GM21619 (cell line): Measurements from ENCODE around the gene BMF.
A peak's percentile ranks its signal among the peaks of the same experiment; 100 is the strongest.

Source experiments
- ATAC-seq: cut with Tn5 transposase; IDR thresholded peaks from one replicate; pipeline ENCODE4 v1.9.1; 2021; ENCODE audit not compliant: unreplicated experiment

The BMF gene

GRCh38 chr15:40050788-40051470 is 57.8 kb downstream of the BMF start:
- ATAC-seq = no peak

- no peak for ATAC-seq
Observed at GRCh38 chr15:40048926-40049475, 59.7 kb downstream of the BMF start.

- no peak for ATAC-seq
Observed at GRCh38 chr15:40048211-40048792, 60.4 kb downstream of the BMF start.

- peak; percentile 61 for ATAC-seq
Observed at GRCh38 chr15:40047415-40048210, 61.1 kb downstream of the BMF start.

- no peak for ATAC-seq
Observed at GRCh38 chr15:40046721-40047414, 61.8 kb downstream of the BMF start.

- no peak for ATAC-seq
Observed at GRCh38 chr15:40045572-40046217, 63.0 kb downstream of the BMF start.

GRCh38 chr15:40044717-40045571 is 63.7 kb downstream of the BMF start:
- ATAC-seq = peak; percentile 68

- ATAC-seq = no peak
Observed at GRCh38 chr15:40043927-40044716, 64.6 kb downstream of the BMF start.

GRCh38 chr15:40042791-40043320 is 65.8 kb downstream of the BMF start:
- ATAC-seq = no peak

- ATAC-seq = no peak
Observed at GRCh38 chr15:40040770-40041169, 67.9 kb downstream of the BMF start.

- no peak for ATAC-seq
Observed at GRCh38 chr15:40040293-40040635, 68.4 kb downstream of the BMF start.

- peak; percentile 88 for ATAC-seq
Observed at GRCh38 chr15:40038638-40039543, 69.8 kb downstream of the BMF start, which contains the start of gene SRP14. Gene SRP14 (minus strand): TSS chr15:40039181. CDS start chr15:40039116, 65 bp downstream.

GRCh38 chr15:40038275-40038637 is 70.4 kb downstream of the BMF start:
- ATAC-seq = no peak
